SK-N-MC (cell line): Measurements from ENCODE around the gene ZNF331.
A peak's percentile ranks its signal among the peaks of the same experiment; 100 is the strongest.
"Not testable (repeated sequence)": the region's sequence is repeated elsewhere in the genome, so short reads cannot be mapped to it uniquely, and the experiment has no call there.

Source experiments
- DNase-seq: peaks from one replicate; pipeline ENCODE4 v3.0.0-alpha.2; 2011; ENCODE audit warnings: low read depth, low spot score
- H3K27ac ChIP-seq: fragments of 200-600 bp; sonication (generic); 2 replicates; pipeline ENCODE4 v1.5.1; 2016; ENCODE audit warnings: mixed run types
- H3K36me3 ChIP-seq: fragments of 200-600 bp; sonication (generic); 2 replicates; pipeline ENCODE4 v1.6.1; 2017; ENCODE audit warnings: antibody characterized with exemption, low read length, mixed read lengths; ENCODE audit not compliant: insufficient read depth
- H3K4me3 ChIP-seq: fragments of 200-600 bp; sonication (generic); 2 replicates; pipeline ENCODE4 v1.5.1; 2016
- H3K9ac ChIP-seq: fragments of 200-600 bp; sonication (generic); 2 replicates; pipeline ENCODE4 v1.8.0; 2017; ENCODE audit warnings: mixed run types, mixed read lengths; ENCODE audit not compliant: insufficient read length
- H3K9me3 ChIP-seq: fragments of 200-600 bp; sonication (generic); 2 replicates; pipeline ENCODE4 v1.6.1; 2017; ENCODE audit warnings: low read depth, mild to moderate bottlenecking, antibody characterized with exemption, low read length, moderate library complexity, mixed read lengths
- EZH2 ChIP-seq: fragments of 200-600 bp; sonication (generic); IDR thresholded peaks from one replicate; pipeline ENCODE4 v1.6.1; 2017; ENCODE audit warnings: antibody characterized with exemption
- FOXP2 ChIP-seq: optimal IDR thresholded peaks from 2 replicates; pipeline ENCODE3; 2011; ENCODE audit warnings: mild to moderate bottlenecking, moderate library complexity; ENCODE audit not compliant: insufficient read depth; ENCODE audit errors: extremely low read length, control extremely low read depth
- POLR2AphosphoS5 ChIP-seq: IDR thresholded peaks from 2 replicates; pipeline ENCODE4 v1.6.1; 2012; ENCODE audit warnings: mild to moderate bottlenecking, low read depth, low read length, borderline replicate concordance

The ZNF331 gene

GRCh38 chr19:53537521-53538377, at the start of gene ZNF331:
Gene ZNF331 (plus strand): TSS chr19:53538145. CDS start chr19:53569377, 31,232 bp downstream.
- H3K27ac ChIP-seq, result peak within 1 kb of the TSS; percentile 25; the same call in 1 of the 2 replicates

GRCh38 chr19:53492153-53492552, 45.8 kb upstream of the ZNF331 start:
- Histone ChIP-seq H3K9me3 (peaks cover 13% of the 10 kb centered on the region; the same call in 1 of the 2 replicates), H3K4me3 (no peak overlapping the region), H3K27ac (no peak overlapping the region), H3K36me3 (peaks cover 45% of the 10 kb centered on the region), H3K9ac (no peak overlapping the region)
- no peak for DNase-seq
- TF ChIP-seq FOXP2, result no peak
- no peak for TF ChIP-seq POLR2AphosphoS5
- TF ChIP-seq EZH2, result no peak

More at GRCh38 chr19:53537521-53538377, at the start of gene ZNF331:
- no peaks in the 10 kb centered on the region for H3K9me3 ChIP-seq
- peaks cover 18% of the 10 kb centered on the region; the same call in 1 of the 2 replicates for H3K36me3 ChIP-seq
- TF ChIP-seq POLR2AphosphoS5, result peak; percentile 76; the same call in 1 of the 2 replicates
- peak; percentile 64 for TF ChIP-seq FOXP2
- TF ChIP-seq EZH2, result no peak
- no peak for DNase-seq
- peak within 1 kb of the TSS; percentile 81 for H3K4me3 ChIP-seq
- peak within 1 kb of the TSS; percentile 71 for H3K9ac ChIP-seq

- H3K27ac ChIP-seq, H3K4me3 ChIP-seq, H3K9ac ChIP-seq, H3K9me3 ChIP-seq, DNase-seq, H3K36me3 ChIP-seq: not testable (repeated sequence)
Measured at GRCh38 chr19:53497311-53498023, 40.5 kb upstream of the ZNF331 start.

GRCh38 chr19:53498024-53498395, 39.9 kb upstream of the ZNF331 start:
- H3K4me3 ChIP-seq, H3K9ac ChIP-seq, DNase-seq, H3K36me3 ChIP-seq, H3K9me3 ChIP-seq, H3K27ac ChIP-seq: not testable (repeated sequence)

GRCh38 chr19:53503151-53503550, 34.8 kb upstream of the ZNF331 start:
- H3K36me3 ChIP-seq, H3K27ac ChIP-seq, H3K9ac ChIP-seq, DNase-seq, H3K9me3 ChIP-seq, H3K4me3 ChIP-seq: not testable (repeated sequence)

- H3K4me3 ChIP-seq, result peak overlapping the region; percentile 57; the same call in 1 of the 2 replicates
- DNase-seq, H3K36me3 ChIP-seq, H3K9ac ChIP-seq, H3K27ac ChIP-seq, H3K9me3 ChIP-seq: not testable (repeated sequence)
Measured at GRCh38 chr19:53503671-53504364, 34.1 kb upstream of the ZNF331 start.

- H3K4me3 ChIP-seq, result peak overlapping the region; percentile 57
- H3K9ac ChIP-seq, result not testable (repeated sequence)
Measured at GRCh38 chr19:53504365-53504703, 33.6 kb upstream of the ZNF331 start.

GRCh38 chr19:53504885-53505284, 33.1 kb upstream of the ZNF331 start:
- H3K9me3 ChIP-seq, result no peaks in the 10 kb centered on the region
- DNase-seq, result no peak
- TF ChIP-seq FOXP2 (no peak), EZH2 (no peak), POLR2AphosphoS5 (no peak)
- no peaks in the 10 kb centered on the region for H3K36me3 ChIP-seq
- H3K4me3 ChIP-seq, result no peak overlapping the region
- H3K9ac ChIP-seq, result no peak overlapping the region
- no peak overlapping the region for H3K27ac ChIP-seq

More at GRCh38 chr19:53504365-53504703, 33.6 kb upstream of the ZNF331 start:
- H3K9me3 ChIP-seq, H3K36me3 ChIP-seq, DNase-seq, H3K27ac ChIP-seq: not testable (repeated sequence)

- H3K9me3 ChIP-seq, result no peaks in the 10 kb centered on the region
- no peak for DNase-seq
- no peak overlapping the region for H3K9ac ChIP-seq
- no peak overlapping the region for H3K27ac ChIP-seq
- H3K36me3 ChIP-seq, result no peaks in the 10 kb centered on the region
- no peak for TF ChIP-seq POLR2AphosphoS5
- TF ChIP-seq FOXP2, result no peak
- TF ChIP-seq EZH2, result no peak
- H3K4me3 ChIP-seq, result no peak overlapping the region
Measured at GRCh38 chr19:53506728-53507127, 31.2 kb upstream of the ZNF331 start.
